Osteoblast (primary cell): Measurements from ENCODE around the gene TLCD5. TPM values are rescaled to one million over a fixed set of nuclear protein-coding genes. Genes with fewer than 3 reads are reported as not detected.

Experiments
- DNase-seq: peaks from one replicate; pipeline ENCODE4 v3.0.0; 2011; ENCODE audit warnings: low spot score, mixed read lengths; ENCODE audit not compliant: insufficient read length; ENCODE audit errors: missing footprints
- H2AFZ ChIP-seq: 2 replicates; pipeline ENCODE4 v1.6.0; 2011; ENCODE audit warnings: mild to moderate bottlenecking, low read length
- H3K27ac ChIP-seq: 2 replicates; pipeline ENCODE4 v1.5.1; 2011; ENCODE audit warnings: mild to moderate bottlenecking, low read depth, low read length, moderate library complexity
- H3K27me3 ChIP-seq: 2 replicates; pipeline ENCODE4 v1.6.0; 2012; ENCODE audit warnings: mild to moderate bottlenecking, control low read depth, inconsistent platforms, low read length, moderate library complexity; ENCODE audit not compliant: insufficient read depth
- H3K36me3 ChIP-seq: 2 replicates; pipeline ENCODE4 v1.5.1; 2011; ENCODE audit warnings: mild to moderate bottlenecking, low read length, control low read depth, moderate library complexity; ENCODE audit not compliant: insufficient read depth
- H3K4me1 ChIP-seq: 2 replicates; pipeline ENCODE4 v1.5.1; 2011; ENCODE audit warnings: mild to moderate bottlenecking, low read length, control low read depth, moderate library complexity; ENCODE audit not compliant: insufficient read depth
- H3K4me2 ChIP-seq: 2 replicates; pipeline ENCODE4 v1.6.0; 2011; ENCODE audit warnings: mild to moderate bottlenecking, low read length; ENCODE audit not compliant: insufficient read depth
- H3K4me3 ChIP-seq: fragments of 200-600 bp; sonication (generic); 3 replicates; pipeline ENCODE4 v1.5.1; 2012; ENCODE audit warnings: mild to moderate bottlenecking, low read length, inconsistent platforms; ENCODE audit not compliant: insufficient read depth
- H3K79me2 ChIP-seq: 2 replicates; pipeline ENCODE4 v1.6.0; 2012; ENCODE audit warnings: mild to moderate bottlenecking, low read length, control low read depth, inconsistent platforms; ENCODE audit not compliant: insufficient read depth
- H3K9me3 ChIP-seq: 2 replicates; pipeline ENCODE4 v1.5.1; 2011; ENCODE audit warnings: low read depth, low read length, control low read depth
- H4K20me1 ChIP-seq: 2 replicates; pipeline ENCODE4 v1.6.0; 2012; ENCODE audit warnings: mild to moderate bottlenecking, low read length, control low read depth; ENCODE audit not compliant: insufficient read depth
- CTCF ChIP-seq: IDR thresholded peaks from 2 replicates; pipeline ENCODE4 v1.5.1; 2011; ENCODE audit warnings: mild to moderate bottlenecking, low read depth, low read length, moderate library complexity; ENCODE audit errors: extremely low read depth
- total RNA-seq: library from RNA; depleted of rRNA; stranded (reverse); fragments of >200 nt; gene quantifications from 2 replicates; pipeline ENCODE4 v1.2.3, GENCODE V29; 2012

Gene TLCD5
- total RNA-seq, 1 donor: 11.9 TPM

GRCh38 chr11:120307476-120307875 lies 17.6 kb upstream of the TLCD5 start:
- no peak overlapping the region for H3K4me2 ChIP-seq
- peaks cover 9% of the 10 kb centered on the region for H3K27me3 ChIP-seq
- no peak overlapping the region for H3K27ac ChIP-seq
- H3K36me3 ChIP-seq: no peaks in the 10 kb centered on the region
- no peak for TF ChIP-seq CTCF
- no peak overlapping the region for H3K4me3 ChIP-seq
- H2AFZ ChIP-seq: no peak overlapping the region
- H4K20me1 ChIP-seq: no peaks in the 10 kb centered on the region
- no peaks in the 10 kb centered on the region for H3K79me2 ChIP-seq
- DNase-seq: no peak
- peaks cover 12% of the 10 kb centered on the region for H3K4me1 ChIP-seq
- no peaks in the 10 kb centered on the region for H3K9me3 ChIP-seq

GRCh38 chr11:120308081-120308480 lies 17.0 kb upstream of the TLCD5 start:
- Histone ChIP-seq H3K9me3 (no peaks in the 10 kb centered on the region), H3K79me2 (no peaks in the 10 kb centered on the region), H3K27ac (no peak overlapping the region), H3K4me1 (peaks cover 12% of the 10 kb centered on the region), H3K36me3 (no peaks in the 10 kb centered on the region), H3K4me3 (no peak overlapping the region), H4K20me1 (no peaks in the 10 kb centered on the region), H3K27me3 (peaks cover 7% of the 10 kb centered on the region), H3K4me2 (no peak overlapping the region), H2AFZ (no peak overlapping the region)
- DNase-seq: no peak
- TF ChIP-seq CTCF: no peak

- TF ChIP-seq CTCF: no peak
- H3K9me3 ChIP-seq: no peaks in the 10 kb centered on the region
- no peak overlapping the region for H3K4me2 ChIP-seq
- no peak overlapping the region for H3K27ac ChIP-seq
- no peaks in the 10 kb centered on the region for H3K79me2 ChIP-seq
- H3K4me1 ChIP-seq: peaks cover 12% of the 10 kb centered on the region
- H3K27me3 ChIP-seq: peaks cover 7% of the 10 kb centered on the region
- no peaks in the 10 kb centered on the region for H3K36me3 ChIP-seq
- H4K20me1 ChIP-seq: no peaks in the 10 kb centered on the region
- no peak for DNase-seq
- no peak overlapping the region for H3K4me3 ChIP-seq
- no peak overlapping the region for H2AFZ ChIP-seq
These were observed 14.2 kb upstream of the TLCD5 start for GRCh38 chr11:120310870-120311269.

GRCh38 chr11:120314861-120315260 lies 10.2 kb upstream of the TLCD5 start:
- no peaks in the 10 kb centered on the region for H3K9me3 ChIP-seq
- H3K4me2 ChIP-seq: no peak overlapping the region
- H2AFZ ChIP-seq: no peak overlapping the region

More at GRCh38 chr11:120314861-120315260, 10.2 kb upstream of the TLCD5 start:
- Histone ChIP-seq H3K4me3 (no peak overlapping the region), H3K36me3 (no peaks in the 10 kb centered on the region), H3K27ac (no peak overlapping the region), H3K27me3 (peaks cover 22% of the 10 kb centered on the region), H3K4me1 (peaks cover 11% of the 10 kb centered on the region), H3K79me2 (no peaks in the 10 kb centered on the region), H4K20me1 (no peaks in the 10 kb centered on the region)
- DNase-seq: no peak
- no peak for TF ChIP-seq CTCF
